BE2C (cell line): Measurements from ENCODE around the gene DAPK2.

Experiments used
- DNase-seq: peaks from one replicate; pipeline ENCODE4 v3.0.0-alpha.2; 2020
- H3K27me3 ChIP-seq: fragments of 250-450 bp; sonication (Bioruptor Pico); 2 replicates; pipeline ENCODE4 v1.5.1; 2020; ENCODE audit warnings: mild to moderate bottlenecking
- H3K36me3 ChIP-seq: fragments of 250-450 bp; sonication (Bioruptor Pico); 2 replicates; pipeline ENCODE4 v1.5.1; 2020; ENCODE audit warnings: mild to moderate bottlenecking
- H3K4me1 ChIP-seq: fragments of 250-450 bp; sonication (Bioruptor Pico); 2 replicates; pipeline ENCODE4 v1.5.1; 2020
- H3K4me3 ChIP-seq: 2 replicates; pipeline ENCODE4 v1.5.1; 2011; ENCODE audit warnings: low read depth, low read length
- H3K9me3 ChIP-seq: fragments of 250-450 bp; sonication (Bioruptor Pico); 2 replicates; pipeline ENCODE4 v1.5.1; 2020
- CTCF ChIP-seq: IDR thresholded peaks from 2 replicates; pipeline ENCODE4 v1.5.1; 2012; ENCODE audit warnings: mild to moderate bottlenecking, low read depth, low read length

Gene DAPK2

GRCh38 chr15:64013179-64014062, 32.9 kb downstream of the DAPK2 start:
- Histone ChIP-seq H3K36me3 (no peaks in the 10 kb centered on the region), H3K9me3 (no peaks in the 10 kb centered on the region), H3K4me3 (no peak overlapping the region), H3K4me1 (no peaks in the 10 kb centered on the region), H3K27me3 (no peaks in the 10 kb centered on the region)
- peak; percentile 32 for DNase-seq
- no peak for TF ChIP-seq CTCF

GRCh38 chr15:64011736-64012135, 34.5 kb downstream of the DAPK2 start:
- no peak for TF ChIP-seq CTCF
- Histone ChIP-seq H3K36me3 (no peaks in the 10 kb centered on the region), H3K27me3 (no peaks in the 10 kb centered on the region), H3K4me1 (no peaks in the 10 kb centered on the region), H3K9me3 (no peaks in the 10 kb centered on the region), H3K4me3 (no peak overlapping the region)
- no peak for DNase-seq

GRCh38 chr15:64010719-64011118, 35.6 kb downstream of the DAPK2 start:
- TF ChIP-seq CTCF = no peak
- DNase-seq = peak; percentile 63
- no peaks in the 10 kb centered on the region for H3K4me1 ChIP-seq
- H3K27me3 ChIP-seq = no peaks in the 10 kb centered on the region
- no peaks in the 10 kb centered on the region for H3K9me3 ChIP-seq
- H3K4me3 ChIP-seq = no peak overlapping the region
- no peaks in the 10 kb centered on the region for H3K36me3 ChIP-seq

GRCh38 chr15:64009798-64010261, 36.5 kb downstream of the DAPK2 start:
- no peak for TF ChIP-seq CTCF

GRCh38 chr15:64009241-64009640, 37.0 kb downstream of the DAPK2 start:
- Histone ChIP-seq H3K4me3 (no peak overlapping the region), H3K27me3 (no peaks in the 10 kb centered on the region), H3K9me3 (no peaks in the 10 kb centered on the region), H3K36me3 (no peaks in the 10 kb centered on the region), H3K4me1 (no peaks in the 10 kb centered on the region)
- no peak for DNase-seq
- no peak for TF ChIP-seq CTCF

More at GRCh38 chr15:64009798-64010261, 36.5 kb downstream of the DAPK2 start:
- H3K4me1 ChIP-seq = no peaks in the 10 kb centered on the region
- no peak overlapping the region for H3K4me3 ChIP-seq
- DNase-seq = no peak
- H3K36me3 ChIP-seq = no peaks in the 10 kb centered on the region
- no peaks in the 10 kb centered on the region for H3K9me3 ChIP-seq
- no peaks in the 10 kb centered on the region for H3K27me3 ChIP-seq

GRCh38 chr15:64008177-64008576, 38.1 kb downstream of the DAPK2 start:
- H3K36me3 ChIP-seq = no peaks in the 10 kb centered on the region
- no peak overlapping the region for H3K4me3 ChIP-seq
- H3K4me1 ChIP-seq = no peaks in the 10 kb centered on the region
- no peaks in the 10 kb centered on the region for H3K27me3 ChIP-seq
- no peak for DNase-seq
- TF ChIP-seq CTCF = no peak
- no peaks in the 10 kb centered on the region for H3K9me3 ChIP-seq
